IMR-90 (cell line): Measurements from ENCODE around the gene SOS1. TPM values are rescaled to one million over a fixed set of nuclear protein-coding genes. Genes with fewer than 3 reads are reported as not detected.

Experiments
- ATAC-seq: fragments of 200-7000 bp; cut with Tn5 transposase; 2 replicates; pipeline ENCODE4 v1.9.1; 2020; ENCODE audit warnings: low read depth, mild to moderate bottlenecking, moderate library complexity
- BruUV-seq: library from RNA; stranded (reverse); fragments of 400-500 nt; replicated peaks from 2 replicates; lab custom pipeline; 2021; lab: Mats Ljungman, UMichigan
- CTCF ChIA-PET: fragments of 300-600 bp; formaldehyde crosslinking; extraction: SDS; loops from one replicate; lab custom pipeline; 2021; ENCODE audit warnings: antibody characterized with exemption; lab: Yijun Ruan, JAX
- POLR2A ChIA-PET: fragments of 300-600 bp; sonication (Branson Sonifier 250); formaldehyde crosslinking; loops from one replicate; lab custom pipeline; 2022; ENCODE audit warnings: antibody characterized with exemption; ENCODE audit not compliant: unreplicated experiment; lab: Charles Lee
- DNase-seq: peaks from one replicate; pipeline ENCODE4 v3.0.0; 2013
- H2AFZ ChIP-seq: replicated peaks from 2 replicates; pipeline ENCODE3; 2013; ENCODE audit warnings: low read length, mild to moderate bottlenecking; ENCODE audit not compliant: poor library complexity
- H2AK5ac ChIP-seq: 2 replicates; pipeline ENCODE4 v1.6.1; 2013; ENCODE audit warnings: low read depth, low read length, inconsistent platforms
- H2AK9ac ChIP-seq: replicated peaks from 2 replicates; pipeline ENCODE3; 2013; ENCODE audit warnings: mild to moderate bottlenecking, low read depth, low read length, moderate library complexity; ENCODE audit not compliant: poor library complexity
- H2BK120ac ChIP-seq: 2 replicates; pipeline ENCODE4 v1.6.1; 2013; ENCODE audit warnings: low read depth, low read length, inconsistent platforms
- H2BK15ac ChIP-seq: 3 replicates; pipeline ENCODE4 v1.6.1; 2013; ENCODE audit warnings: low read depth, low read length, inconsistent platforms
- H2BK20ac ChIP-seq: 2 replicates; pipeline ENCODE4 v1.6.1; 2013; ENCODE audit warnings: low read depth, mild to moderate bottlenecking, inconsistent platforms, low read length, moderate library complexity
- H2BK5ac ChIP-seq: 2 replicates; pipeline ENCODE4 v1.6.1; 2013; ENCODE audit warnings: mild to moderate bottlenecking, low read depth, low read length, inconsistent platforms; ENCODE audit not compliant: poor library complexity, severe bottlenecking
- H3K14ac ChIP-seq: replicated peaks from 2 replicates; pipeline ENCODE4 v1.6.1; 2013; ENCODE audit warnings: low read depth, low read length, inconsistent platforms
- H3K18ac ChIP-seq: 2 replicates; pipeline ENCODE4 v1.6.1; 2013; ENCODE audit warnings: low read depth, low read length, control low read depth
- H3K23ac ChIP-seq: 2 replicates; pipeline ENCODE4 v1.6.1; 2013; ENCODE audit warnings: low read depth, low read length, inconsistent platforms
- H3K27ac ChIP-seq: 2 replicates; pipeline ENCODE4 v1.5.1; 2013; ENCODE audit warnings: mild to moderate bottlenecking, control low read depth, low read length; ENCODE audit not compliant: insufficient read depth
- H3K27me3 ChIP-seq: 2 replicates; pipeline ENCODE4 v1.6.1; 2013; ENCODE audit warnings: low read length; ENCODE audit not compliant: control insufficient read depth, insufficient read depth
- H3K36me3 ChIP-seq: 2 replicates; pipeline ENCODE4 v1.6.1; 2013; ENCODE audit warnings: low read length, mixed read lengths; ENCODE audit not compliant: control insufficient read depth, insufficient read depth
- H3K4ac ChIP-seq: 2 replicates; pipeline ENCODE4 v1.6.1; 2013; ENCODE audit warnings: low read depth, low read length, inconsistent platforms
- H3K4me1 ChIP-seq: 2 replicates; pipeline ENCODE4 v1.6.1; 2013; ENCODE audit warnings: low read length, mixed read lengths; ENCODE audit not compliant: control insufficient read depth, insufficient read depth
- H3K4me2 ChIP-seq: 2 replicates; pipeline ENCODE4 v1.6.1; 2013; ENCODE audit warnings: low read depth, mild to moderate bottlenecking, control low read depth, low read length, moderate library complexity
- H3K4me3 ChIP-seq: 2 replicates; pipeline ENCODE4 v1.5.1; 2013; ENCODE audit warnings: low read depth, mild to moderate bottlenecking, control low read depth, low read length, moderate library complexity; ENCODE audit not compliant: insufficient read depth
- H3K56ac ChIP-seq: 2 replicates; pipeline ENCODE4 v1.6.1; 2013; ENCODE audit warnings: low read length, inconsistent platforms; ENCODE audit not compliant: insufficient read depth; ENCODE audit errors: extremely low read depth
- H3K79me1 ChIP-seq, 2 experiments: 2 replicates each; pipeline ENCODE4 v1.6.1; 2013; ENCODE audit warnings: low read length in 2 of 2, inconsistent platforms in 1 of 2, low read depth in 1 of 2
- H3K9ac ChIP-seq: 2 replicates; pipeline ENCODE4 v1.6.1; 2013; ENCODE audit warnings: low read depth, low read length, control low read depth
- H3K9me1 ChIP-seq: 2 replicates; pipeline ENCODE4 v1.6.1; 2013; ENCODE audit warnings: low read length, inconsistent platforms; ENCODE audit not compliant: insufficient read depth
- H3K9me3 ChIP-seq: 2 replicates; pipeline ENCODE4 v1.6.1; 2013; ENCODE audit warnings: low read length; ENCODE audit not compliant: control insufficient read depth, insufficient read depth
- H4K20me1 ChIP-seq: 2 replicates; pipeline ENCODE4 v1.6.1; 2013; ENCODE audit warnings: low read length, inconsistent platforms; ENCODE audit not compliant: insufficient read depth
- H4K5ac ChIP-seq: 2 replicates; pipeline ENCODE4 v1.6.1; 2013; ENCODE audit warnings: mild to moderate bottlenecking, low read depth, low read length, control low read depth
- H4K8ac ChIP-seq, 2 experiments: 2 replicates each; pipeline ENCODE4 v1.6.1; 2013; ENCODE audit warnings: low read depth in 2 of 2, low read length in 2 of 2, control low read depth in 1 of 2, inconsistent platforms in 1 of 2
- H4K91ac ChIP-seq: 2 replicates; pipeline ENCODE4 v1.6.1; 2013; ENCODE audit warnings: low read depth, low read length, inconsistent platforms; ENCODE audit not compliant: insufficient read depth
- BHLHE40 ChIP-seq: fragments of 150-350 bp; IDR thresholded peaks from 2 replicates; pipeline ENCODE4 v1.6.1; 2016; ENCODE audit warnings: mild to moderate bottlenecking, low read depth, low read length
- CEBPB ChIP-seq: IDR thresholded peaks from 2 replicates; pipeline ENCODE4 v1.6.1; 2012; ENCODE audit warnings: low read depth, low read length, improper control_type of control experiment
- CHD1 ChIP-seq: IDR thresholded peaks from 2 replicates; pipeline ENCODE4 v1.6.1; 2012; ENCODE audit warnings: low read depth, low read length, improper control_type of control experiment
- MAFK ChIP-seq: IDR thresholded peaks from 2 replicates; pipeline ENCODE4 v1.6.1; 2012; ENCODE audit warnings: low read depth, low read length, improper control_type of control experiment
- MAZ ChIP-seq: IDR thresholded peaks from 2 replicates; pipeline ENCODE4 v1.6.1; 2012; ENCODE audit warnings: low read depth, mild to moderate bottlenecking, low read length, improper control_type of control experiment, moderate library complexity, borderline replicate concordance
- NFE2L2 ChIP-seq: fragments of 150-350 bp; IDR thresholded peaks from 2 replicates; pipeline ENCODE4 v1.6.1; 2016; ENCODE audit warnings: low read depth, mild to moderate bottlenecking, low read length
- RAD21 ChIP-seq: IDR thresholded peaks from 2 replicates; pipeline ENCODE4 v1.6.1; 2012; ENCODE audit warnings: low read length, improper control_type of control experiment
- RFX5 ChIP-seq: IDR thresholded peaks from 2 replicates; pipeline ENCODE4 v1.8.0; 2012; ENCODE audit warnings: low read depth, mild to moderate bottlenecking, low read length, moderate library complexity
- WGBS, 2 experiments: methylation state at CpG; one replicate each; pipeline versions ENCODE4 v1.1.5 to v1.1.7; 2013; ENCODE audit warnings: missing lambda C conversion rate in 2 of 2; ENCODE audit not compliant: insufficient read length in 1 of 2; ENCODE audit errors: extremely low coverage in 2 of 2; 5-methylcytosine and 5-hydroxymethylcytosine counted together
- dilution Hi-C: fragments of 300-500 bp; cut with HindIII; formaldehyde crosslinking; loops from one replicate; pipeline ENCODE4 v1.14.3; 2018; ENCODE audit warnings: low sequenced_read_pairs; ENCODE audit not compliant: unreplicated experiment
- in situ Hi-C: fragments of 300-500 bp; cut with MboI; formaldehyde crosslinking; loops from 3 replicates; pipeline ENCODE4 v1.14.3; 2019; ENCODE audit warnings: low sequenced_read_pairs, inconsistent platforms, mixed read lengths
- intact Hi-C: fragments of 100-400 bp; cut with micrococcal nuclease; formaldehyde crosslinking; loops from 2 replicates; pipeline ENCODE4 v1.10.0; 2022
- polyA plus RNA-seq, 3 experiments: library from polyadenylated mRNA; depleted of rRNA; stranded (reverse); fragments of >200 nt; gene quantifications; 2 replicates each; pipeline ENCODE4 v1.2.3, GENCODE V29; 2012; ENCODE audit warnings: low replicate concordance in 1 of 3
- total RNA-seq: library from RNA; depleted of rRNA; stranded (reverse); fragments of >200 nt; gene quantifications from 2 replicates; pipeline ENCODE4 v1.2.3, GENCODE V29; 2012
- TF ChIP-seq, protein P1 (sequence below): fragments of 150-350 bp; IDR thresholded peaks from 2 replicates; pipeline ENCODE4 v1.6.1; 2016; ENCODE audit warnings: low read depth, mild to moderate bottlenecking, low read length, moderate library complexity, borderline replicate concordance
- TF ChIP-seq, protein P2 (sequence below): fragments of 150-350 bp; IDR thresholded peaks from 2 replicates; pipeline ENCODE4 v1.6.1; 2017; ENCODE audit warnings: mild to moderate bottlenecking, antibody characterized with exemption, low read length, low read depth
- TF ChIP-seq, protein P3 (sequence below): conservative IDR thresholded peaks from 2 replicates; pipeline ENCODE4 v1.5.1; 2012; ENCODE audit warnings: mild to moderate bottlenecking, low read depth, low read length, improper control_type of control experiment

Gene SOS1
- total and polyA plus RNA-seq, 2 of the 4 experiments (the other 2 are of a cell fraction) = 8.2 to 11.2 TPM

DNA sequence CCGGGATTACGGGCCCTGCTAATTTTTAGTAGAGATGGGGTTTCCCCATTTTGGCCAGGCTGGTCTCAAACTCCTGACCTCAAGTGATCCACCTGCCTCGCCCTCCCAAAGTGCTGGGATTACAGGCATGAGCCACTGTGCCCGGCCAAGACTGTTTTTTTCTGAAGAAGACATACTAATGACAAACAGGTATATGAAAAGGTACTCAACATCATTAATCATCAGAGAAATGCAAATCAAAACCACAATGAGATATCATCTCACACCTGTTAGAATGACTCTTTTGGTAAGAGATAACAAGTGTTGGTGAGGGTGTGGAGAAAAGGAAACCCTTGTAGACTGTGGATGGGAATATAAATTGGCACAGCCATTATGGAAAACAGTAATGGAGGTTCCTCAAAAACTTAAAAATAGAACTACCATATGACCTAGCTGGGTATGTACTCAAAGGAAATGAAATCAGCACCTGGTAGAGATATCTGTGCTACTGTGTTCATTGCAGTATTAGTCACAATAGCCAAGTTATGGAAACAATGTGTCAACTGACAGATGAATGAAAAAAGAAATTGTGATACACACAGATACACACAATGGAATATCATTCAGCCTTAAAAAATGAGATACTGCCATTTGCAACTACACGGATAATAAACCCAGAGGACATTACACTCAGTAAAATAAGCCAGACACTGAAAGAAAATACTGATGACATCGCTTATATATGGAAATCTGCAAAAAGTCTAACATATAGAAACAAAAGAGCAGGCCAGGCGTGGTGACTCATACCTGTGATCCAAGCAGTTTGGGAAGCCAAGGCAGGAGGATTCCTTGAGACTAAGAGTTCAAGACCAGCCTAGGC is 20.8 kb downstream of the SOS1 start:
- in situ Hi-C loops (no loop called here), dilution Hi-C loops (loop anchor here (25.0 kb wide), 1 partner anchor 112 kb away; no protein-coding TSS in a partner anchor), intact Hi-C loops (no loop called here)
- peaks cover 22 to 58% of the 10 kb centered on the region in 2 experiments for H3K79me1 ChIP-seq
- no peaks in the 10 kb centered on the region for H3K36me3 ChIP-seq
- no peak overlapping the region for H4K8ac ChIP-seq
- no peak overlapping the region for H3K9ac ChIP-seq
- H3K4me1 ChIP-seq = peaks cover 10% of the 10 kb centered on the region
- no peak overlapping the region for H3K23ac ChIP-seq
- H3K4ac ChIP-seq = no peak overlapping the region
- no peak overlapping the region for H3K18ac ChIP-seq
- H2BK120ac ChIP-seq = no peak overlapping the region
- H4K20me1 ChIP-seq = peaks cover 42% of the 10 kb centered on the region
- no peak overlapping the region for H4K91ac ChIP-seq
- no peak overlapping the region for H3K56ac ChIP-seq
- no peaks in the 10 kb centered on the region for H3K9me3 ChIP-seq
- WGBS, 2 experiments = no CpG with 5 or more reads among the region's 7 CpGs
- H3K14ac ChIP-seq = no peak overlapping the region
- no peak for TF ChIP-seq MAZ
- TF ChIP-seq MAFK = no peak
- TF ChIP-seq CHD1 = no peak
- TF ChIP-seq RAD21 = no peak
- TF ChIP-seq NFE2L2 = no peak
- TF ChIP-seq, protein P1, sequence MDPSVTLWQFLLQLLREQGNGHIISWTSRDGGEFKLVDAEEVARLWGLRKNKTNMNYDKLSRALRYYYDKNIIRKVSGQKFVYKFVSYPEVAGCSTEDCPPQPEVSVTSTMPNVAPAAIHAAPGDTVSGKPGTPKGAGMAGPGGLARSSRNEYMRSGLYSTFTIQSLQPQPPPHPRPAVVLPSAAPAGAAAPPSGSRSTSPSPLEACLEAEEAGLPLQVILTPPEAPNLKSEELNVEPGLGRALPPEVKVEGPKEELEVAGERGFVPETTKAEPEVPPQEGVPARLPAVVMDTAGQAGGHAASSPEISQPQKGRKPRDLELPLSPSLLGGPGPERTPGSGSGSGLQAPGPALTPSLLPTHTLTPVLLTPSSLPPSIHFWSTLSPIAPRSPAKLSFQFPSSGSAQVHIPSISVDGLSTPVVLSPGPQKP = no peak
- TF ChIP-seq CEBPB = no peak
- no peak for TF ChIP-seq BHLHE40
- TF ChIP-seq RFX5 = no peak
- TF ChIP-seq, protein P2, sequence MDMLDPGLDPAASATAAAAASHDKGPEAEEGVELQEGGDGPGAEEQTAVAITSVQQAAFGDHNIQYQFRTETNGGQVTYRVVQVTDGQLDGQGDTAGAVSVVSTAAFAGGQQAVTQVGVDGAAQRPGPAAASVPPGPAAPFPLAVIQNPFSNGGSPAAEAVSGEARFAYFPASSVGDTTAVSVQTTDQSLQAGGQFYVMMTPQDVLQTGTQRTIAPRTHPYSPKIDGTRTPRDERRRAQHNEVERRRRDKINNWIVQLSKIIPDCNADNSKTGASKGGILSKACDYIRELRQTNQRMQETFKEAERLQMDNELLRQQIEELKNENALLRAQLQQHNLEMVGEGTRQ = no peak
- TF ChIP-seq, protein P3, sequence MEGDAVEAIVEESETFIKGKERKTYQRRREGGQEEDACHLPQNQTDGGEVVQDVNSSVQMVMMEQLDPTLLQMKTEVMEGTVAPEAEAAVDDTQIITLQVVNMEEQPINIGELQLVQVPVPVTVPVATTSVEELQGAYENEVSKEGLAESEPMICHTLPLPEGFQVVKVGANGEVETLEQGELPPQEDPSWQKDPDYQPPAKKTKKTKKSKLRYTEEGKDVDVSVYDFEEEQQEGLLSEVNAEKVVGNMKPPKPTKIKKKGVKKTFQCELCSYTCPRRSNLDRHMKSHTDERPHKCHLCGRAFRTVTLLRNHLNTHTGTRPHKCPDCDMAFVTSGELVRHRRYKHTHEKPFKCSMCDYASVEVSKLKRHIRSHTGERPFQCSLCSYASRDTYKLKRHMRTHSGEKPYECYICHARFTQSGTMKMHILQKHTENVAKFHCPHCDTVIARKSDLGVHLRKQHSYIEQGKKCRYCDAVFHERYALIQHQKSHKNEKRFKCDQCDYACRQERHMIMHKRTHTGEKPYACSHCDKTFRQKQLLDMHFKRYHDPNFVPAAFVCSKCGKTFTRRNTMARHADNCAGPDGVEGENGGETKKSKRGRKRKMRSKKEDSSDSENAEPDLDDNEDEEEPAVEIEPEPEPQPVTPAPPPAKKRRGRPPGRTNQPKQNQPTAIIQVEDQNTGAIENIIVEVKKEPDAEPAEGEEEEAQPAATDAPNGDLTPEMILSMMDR = no peak
- ATAC-seq = no peak
- no peak overlapping the region for H3K4me2 ChIP-seq
- H2AK9ac ChIP-seq = no peak overlapping the region
- H3K4me3 ChIP-seq = no peak overlapping the region
- BruUV-seq = no TSS peak
- CTCF ChIA-PET = interaction anchor here (0.7 kb wide), 1 partner anchor 27 kb away, joined by 3 read pairs; no protein-coding TSS in a partner anchor
- H3K9me1 ChIP-seq = peaks cover 5% of the 10 kb centered on the region; the same call in 1 of the 2 replicates
- POLR2A ChIA-PET = no interaction called here
- no peak overlapping the region for H3K27ac ChIP-seq
- H4K5ac ChIP-seq = no peak overlapping the region
- H2BK15ac ChIP-seq = no peak overlapping the region
- no peak overlapping the region for H2BK20ac ChIP-seq
- no peaks in the 10 kb centered on the region for H3K27me3 ChIP-seq
- H2BK5ac ChIP-seq = no peak overlapping the region
- H2AFZ ChIP-seq = no peak overlapping the region
- no peak overlapping the region for H2AK5ac ChIP-seq
- peak; percentile 46 for DNase-seq
